Activated CD4-positive, alpha-beta T cell treated with anti-CD3 and anti-CD28 coated beads, Interleukin-2, amount 10 ng/mL, durations not matched to agents 7 days and 5 days (primary cell): ENCODE data around the gene GPR35. TPM values are rescaled to one million over a fixed set of nuclear protein-coding genes. Genes with fewer than 3 reads are reported as not detected.
"Not testable (repeated sequence)": the region's sequence is repeated elsewhere in the genome, so short reads cannot be mapped to it uniquely, and the experiment has no call there.

Experiments
- CTCF ChIA-PET: fragments of 350-600 bp; sonication (Branson Sonifier 250); formaldehyde crosslinking; loops from one replicate; lab custom pipeline; 2021; ENCODE audit warnings: antibody characterized with exemption; lab: Charles Lee
- POLR2A ChIA-PET: fragments of 350-600 bp; sonication (Branson Sonifier 250); formaldehyde crosslinking; loops from one replicate; lab custom pipeline; 2021; ENCODE audit warnings: antibody characterized with exemption; lab: Charles Lee
- DNase-seq: peaks from one replicate; pipeline ENCODE4 v3.0.0-alpha.2; 2020
- H3K27ac Mint-ChIP-seq: one replicate; pipeline ENCODE4 v1.8.0; 2021; ENCODE audit warnings: mild to moderate bottlenecking, moderate library complexity, mixed read lengths
- H3K27me3 Mint-ChIP-seq: one replicate; pipeline ENCODE4 v1.8.0; 2021; ENCODE audit warnings: mixed read lengths
- H3K36me3 Mint-ChIP-seq: one replicate; pipeline ENCODE4 v1.8.0; 2021; ENCODE audit warnings: low read depth, mixed read lengths
- H3K4me1 Mint-ChIP-seq: one replicate; pipeline ENCODE4 v1.8.0; 2021; ENCODE audit warnings: mixed read lengths
- H3K4me3 Mint-ChIP-seq: one replicate; pipeline ENCODE4 v1.8.0; 2021; ENCODE audit warnings: mild to moderate bottlenecking, moderate library complexity, mixed read lengths
- H3K9me3 Mint-ChIP-seq: one replicate; pipeline ENCODE4 v1.8.0; 2021; ENCODE audit warnings: mixed read lengths
- total RNA-seq, 2 experiments: library from RNA; stranded (reverse); gene quantifications; one replicate each; pipeline ENCODE4 v1.2.3, GENCODE V29; 2021

GPR35 gene
- total RNA-seq, 2 experiments from 2014 or later: 4.1 to 5.1 TPM

DNA sequence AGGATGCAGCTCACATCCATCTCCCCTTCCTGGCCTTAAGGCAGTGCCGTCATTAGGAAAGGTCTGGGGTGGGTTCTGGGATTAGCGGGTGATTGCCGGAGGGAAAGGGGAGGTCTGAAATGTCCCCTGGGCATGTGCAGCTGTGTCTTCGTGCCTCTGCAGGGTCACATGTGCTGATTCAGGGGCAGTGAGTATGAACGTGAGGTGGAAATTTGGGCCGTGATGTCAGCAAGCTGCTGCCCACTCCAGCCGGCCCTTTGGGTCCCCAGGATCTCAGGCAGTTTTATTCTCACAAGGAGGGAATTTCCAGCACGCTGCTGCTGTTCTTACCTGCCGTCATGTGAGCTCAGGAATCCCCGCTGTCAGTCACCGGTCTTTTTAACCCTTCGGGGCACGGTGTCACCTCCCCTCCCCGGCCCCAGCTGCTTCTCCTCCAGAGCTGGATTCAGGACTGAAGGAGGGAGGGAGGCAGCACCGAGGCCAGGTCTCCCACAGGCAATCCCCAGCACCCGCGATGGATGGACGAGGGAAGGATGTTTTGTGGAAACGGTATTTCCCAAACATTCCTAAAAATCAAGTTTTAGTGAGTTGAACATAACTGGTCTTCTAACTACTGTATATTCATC lies 23.5 kb downstream of the GPR35 start:
- Mint-ChIP-seq H3K9me3 (peaks cover 6% of the 10 kb centered on the region), H3K27ac (no peak overlapping the region), H3K27me3 (peaks cover 30% of the 10 kb centered on the region), H3K4me3 (no peak overlapping the region), H3K36me3 (no peaks in the 10 kb centered on the region), H3K4me1 (peaks cover 10% of the 10 kb centered on the region)
- POLR2A ChIA-PET: no interaction called here
- DNase-seq: no peak
- CTCF ChIA-PET: interaction anchor here (1.3 kb wide), 1 partner anchor 27 kb away, joined by 3 read pairs; no protein-coding TSS in a partner anchor

DNA sequence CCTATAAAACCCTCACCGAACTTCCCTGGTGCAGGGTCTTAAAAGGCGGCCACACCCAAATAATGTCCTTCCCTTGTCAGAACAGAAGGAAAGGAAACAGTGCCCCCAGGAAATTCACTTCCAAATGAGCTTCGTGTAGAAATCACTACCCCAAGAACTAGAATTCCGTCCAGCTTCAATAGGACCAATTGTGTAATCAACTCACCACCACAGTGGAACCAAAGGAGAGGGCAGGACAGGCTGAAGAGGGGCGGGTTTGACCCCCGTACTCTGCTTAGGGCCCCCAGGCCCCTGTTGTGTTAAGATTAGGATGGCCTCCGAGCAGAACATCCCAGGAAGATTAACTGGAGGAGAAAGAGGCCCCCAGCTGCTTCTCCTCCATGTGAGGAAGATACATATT lies 24.1 kb downstream of the GPR35 start:
- no peaks in the 10 kb centered on the region for H3K36me3 Mint-ChIP-seq
- ChIA-PET POLR2A (no interaction called here), CTCF (interaction anchor here (1.3 kb wide), 1 partner anchor 28 kb away, joined by 3 read pairs; no protein-coding TSS in a partner anchor)
- H3K9me3 Mint-ChIP-seq: peaks cover 6% of the 10 kb centered on the region
- H3K4me3 Mint-ChIP-seq: no peak overlapping the region
- H3K27me3 Mint-ChIP-seq: peaks cover 31% of the 10 kb centered on the region
- no peak for DNase-seq
- no peak overlapping the region for H3K27ac Mint-ChIP-seq
- H3K4me1 Mint-ChIP-seq: peaks cover 10% of the 10 kb centered on the region

DNA sequence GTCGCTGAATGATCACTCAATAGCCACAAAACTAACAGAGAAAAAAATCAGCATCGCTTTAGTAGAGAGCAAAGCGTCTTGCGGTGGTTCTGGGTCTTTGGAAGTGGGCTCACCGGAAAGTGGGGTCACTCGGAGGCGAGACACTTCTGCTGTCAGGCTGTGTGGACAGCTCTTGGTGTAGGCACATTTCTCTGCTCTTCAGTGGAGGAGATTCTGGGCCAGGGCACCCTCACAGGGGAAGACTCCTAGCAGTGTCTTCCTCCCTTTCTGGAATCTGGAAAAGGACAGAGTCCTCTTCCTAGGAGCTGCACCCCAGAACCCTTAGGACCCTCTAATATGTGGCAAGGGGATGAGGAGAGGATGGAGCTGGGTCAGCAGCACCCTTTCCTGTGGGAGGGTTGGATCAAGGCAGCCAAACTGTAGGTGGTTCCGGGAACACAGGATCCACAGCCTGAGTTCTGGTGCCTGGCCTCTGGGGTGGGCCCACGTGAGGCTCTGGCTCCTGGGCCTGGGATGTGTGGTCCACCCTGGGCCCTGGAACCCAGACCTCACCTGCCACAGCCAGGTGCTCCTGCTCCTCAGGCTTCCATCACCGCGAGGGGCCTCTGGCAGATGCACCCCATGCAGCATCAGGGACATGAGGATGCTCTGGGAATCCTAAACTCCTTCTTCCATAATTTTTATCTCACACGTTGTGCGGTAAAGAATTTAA lies 25.1 kb downstream of the GPR35 start:
- DNase-seq: no peak
- H3K27me3 Mint-ChIP-seq: peaks cover 42% of the 10 kb centered on the region
- CTCF ChIA-PET: no interaction called here
- H3K4me1 Mint-ChIP-seq: peaks cover 14% of the 10 kb centered on the region
- POLR2A ChIA-PET: no interaction called here
- no peak overlapping the region for H3K27ac Mint-ChIP-seq
- no peak overlapping the region for H3K4me3 Mint-ChIP-seq
- peaks cover 6% of the 10 kb centered on the region for H3K9me3 Mint-ChIP-seq
- no peaks in the 10 kb centered on the region for H3K36me3 Mint-ChIP-seq

DNA sequence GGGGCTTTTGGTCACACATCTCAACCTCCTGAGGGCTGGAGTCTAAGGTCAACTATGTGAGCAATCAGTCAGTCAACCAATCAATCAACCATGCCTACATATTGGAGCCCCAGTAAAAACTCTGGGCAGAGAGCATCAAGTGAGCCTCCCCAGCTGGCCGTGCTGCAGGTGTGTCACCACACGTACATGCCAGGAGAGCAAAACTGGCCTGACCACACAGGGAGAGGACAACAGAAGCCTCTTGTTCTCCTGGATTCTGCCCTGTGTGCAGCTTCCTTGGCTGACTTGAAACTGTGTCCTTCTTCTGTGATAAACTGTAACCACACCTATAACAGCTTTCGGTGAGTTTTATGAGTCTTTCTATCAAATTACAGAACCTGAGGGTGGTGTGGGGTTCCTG lies 25.9 kb downstream of the GPR35 start:
- H3K4me1 Mint-ChIP-seq: peaks cover 11% of the 10 kb centered on the region
- H3K36me3 Mint-ChIP-seq: no peaks in the 10 kb centered on the region
- ChIA-PET CTCF (no interaction called here), POLR2A (no interaction called here)
- H3K4me3 Mint-ChIP-seq: no peak overlapping the region
- H3K27me3 Mint-ChIP-seq: peaks cover 44% of the 10 kb centered on the region
- no peak overlapping the region for H3K27ac Mint-ChIP-seq
- peaks cover 6% of the 10 kb centered on the region for H3K9me3 Mint-ChIP-seq
- DNase-seq: no peak

DNA sequence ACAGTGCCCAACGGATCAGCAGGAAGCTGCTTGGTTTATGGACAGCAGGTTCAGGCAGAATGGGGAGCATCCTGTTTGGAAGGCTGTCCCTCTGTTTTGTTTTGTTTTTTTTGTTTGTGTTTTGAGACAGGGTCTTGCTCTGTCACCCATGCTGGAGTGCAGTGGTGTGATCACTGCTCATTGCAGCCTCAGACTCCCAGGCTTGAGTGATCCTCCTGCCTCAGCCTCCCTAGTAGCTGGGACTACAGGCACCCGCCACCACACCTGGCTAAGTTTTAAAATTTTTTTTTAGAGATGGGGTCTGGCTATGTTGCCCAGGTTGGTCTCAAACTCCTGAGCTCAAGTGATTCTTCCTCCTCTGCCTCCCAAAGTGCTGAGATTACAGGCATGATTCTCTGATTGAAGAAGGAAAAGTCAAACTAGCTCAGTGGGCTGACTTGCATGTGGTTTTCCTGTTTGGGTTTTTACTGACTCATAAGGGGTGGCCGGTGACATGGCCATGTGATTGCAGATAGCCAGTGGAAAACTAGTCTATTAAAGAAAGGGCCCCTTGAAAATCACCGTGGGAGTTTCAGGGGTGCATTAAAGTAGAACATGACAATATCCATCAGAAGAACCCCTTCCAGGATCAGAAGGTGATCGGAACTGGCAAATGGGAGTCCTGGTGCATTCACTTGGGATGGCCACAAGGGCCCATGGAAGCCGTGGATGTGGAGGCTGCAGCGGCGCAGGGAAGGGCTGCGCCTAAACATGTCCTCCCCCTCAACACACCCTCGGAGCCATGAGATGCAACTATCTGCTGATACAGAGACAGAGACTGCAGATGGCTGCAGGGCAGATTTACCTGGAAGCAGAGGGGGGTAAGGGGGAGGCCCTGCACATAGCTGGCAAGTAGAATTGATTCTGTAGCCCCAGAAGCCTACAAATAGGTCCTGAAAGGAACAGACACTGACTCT lies 30.9 kb downstream of the GPR35 start:
- POLR2A ChIA-PET: no interaction called here
- DNase-seq: no peak
- Mint-ChIP-seq H3K4me1 (peaks cover 12% of the 10 kb centered on the region), H3K27ac (peak overlapping the region; percentile 71), H3K4me3 (no peak overlapping the region), H3K36me3 (no peaks in the 10 kb centered on the region), H3K9me3 (peaks cover 6% of the 10 kb centered on the region), H3K27me3 (peaks cover 62% of the 10 kb centered on the region)
- CTCF ChIA-PET: interaction anchor here (0.6 to 2.0 kb wide), 5 partner anchors 9 to 350 kb away, joined by 3 to 6 read pairs (median 3); partner anchors contain the start of genes CAPN10 and GPR35

DNA sequence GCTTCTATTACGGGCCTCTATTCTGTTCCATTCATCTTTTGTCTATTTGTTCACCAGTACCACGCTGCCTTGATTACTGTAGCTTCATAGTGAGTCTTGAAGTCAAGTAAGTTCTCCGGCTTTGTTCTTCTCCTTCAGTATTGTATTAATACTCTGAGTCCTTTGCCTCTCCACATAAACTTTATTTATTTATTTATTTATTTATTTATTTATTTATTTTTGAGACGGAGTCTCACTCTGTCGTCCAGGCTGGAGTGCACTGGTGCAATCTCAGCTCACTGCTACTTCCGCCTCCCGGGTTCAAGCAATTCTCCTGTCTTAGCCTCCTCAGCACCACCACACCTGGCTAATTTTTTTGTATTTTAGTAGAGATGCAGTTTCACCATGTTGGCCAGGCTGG lies 34.6 kb downstream of the GPR35 start:
- H3K9me3 Mint-ChIP-seq, POLR2A ChIA-PET, H3K27ac Mint-ChIP-seq, H3K4me3 Mint-ChIP-seq, CTCF ChIA-PET, DNase-seq, H3K36me3 Mint-ChIP-seq: not testable (repeated sequence)
- H3K27me3 Mint-ChIP-seq: peaks cover 61% of the 10 kb centered on the region
- peaks cover 12% of the 10 kb centered on the region for H3K4me1 Mint-ChIP-seq

DNA sequence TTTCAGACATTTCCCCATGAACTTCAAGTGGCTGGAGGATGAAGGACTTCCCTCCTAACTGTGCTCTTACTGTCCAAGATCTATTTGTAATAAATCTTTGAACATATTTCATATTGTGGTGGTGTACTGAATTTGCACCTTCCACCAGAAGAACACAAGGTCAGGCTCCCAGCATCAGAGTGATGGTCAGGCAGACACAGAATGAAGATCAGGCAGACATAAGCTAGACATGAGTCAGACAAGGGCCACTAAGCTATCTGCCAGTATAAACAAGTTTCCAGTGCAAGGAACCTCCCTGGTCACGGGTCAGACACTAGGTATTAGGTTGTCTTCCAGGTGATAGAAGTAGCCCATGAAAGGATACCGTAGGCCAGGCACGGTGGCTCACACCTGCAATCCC lies 37.4 kb downstream of the GPR35 start:
- Mint-ChIP-seq H3K27me3 (peaks cover 66% of the 10 kb centered on the region), H3K4me3 (no peak overlapping the region), H3K36me3 (no peaks in the 10 kb centered on the region), H3K27ac (no peak overlapping the region), H3K4me1 (no peaks in the 10 kb centered on the region), H3K9me3 (peaks cover 4% of the 10 kb centered on the region)
- CTCF ChIA-PET: no interaction called here
- DNase-seq: no peak
- POLR2A ChIA-PET: no interaction called here

DNA sequence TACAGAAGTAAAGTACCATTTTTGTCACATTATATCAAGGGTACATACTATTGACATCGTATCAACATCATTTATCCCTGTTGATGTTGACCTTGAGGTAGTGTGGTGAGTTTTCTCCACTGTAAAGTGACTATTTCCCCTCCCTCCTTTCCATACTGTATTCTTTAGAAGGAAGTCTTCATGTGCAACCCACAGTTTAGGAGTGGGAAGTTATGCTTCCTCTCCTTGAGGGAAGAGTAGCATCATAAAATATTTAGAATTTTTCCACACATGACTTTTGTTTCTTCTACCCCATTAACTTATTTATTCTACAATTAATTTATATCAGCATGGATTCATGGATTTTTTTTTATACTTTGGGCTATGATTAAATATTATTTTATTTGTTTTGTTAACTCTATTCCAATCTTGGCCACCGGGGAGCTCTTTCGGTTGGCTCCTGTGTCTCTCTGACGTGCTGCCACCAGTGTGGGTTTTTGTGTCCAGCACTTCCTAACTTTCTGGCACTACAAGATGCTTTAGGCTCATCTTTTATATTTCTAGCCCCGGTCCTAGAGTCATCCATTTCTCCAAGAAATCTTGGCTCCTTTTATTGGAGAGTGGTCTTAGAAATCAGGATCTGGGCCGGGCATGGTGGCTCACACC lies 38.4 kb downstream of the GPR35 start:
- Mint-ChIP-seq H3K27me3 (peaks cover 64% of the 10 kb centered on the region), H3K27ac (no peak overlapping the region), H3K9me3 (peaks cover 4% of the 10 kb centered on the region), H3K4me1 (no peaks in the 10 kb centered on the region), H3K4me3 (no peak overlapping the region), H3K36me3 (no peaks in the 10 kb centered on the region)
- no peak for DNase-seq
- CTCF ChIA-PET: no interaction called here
- POLR2A ChIA-PET: no interaction called here

DNA sequence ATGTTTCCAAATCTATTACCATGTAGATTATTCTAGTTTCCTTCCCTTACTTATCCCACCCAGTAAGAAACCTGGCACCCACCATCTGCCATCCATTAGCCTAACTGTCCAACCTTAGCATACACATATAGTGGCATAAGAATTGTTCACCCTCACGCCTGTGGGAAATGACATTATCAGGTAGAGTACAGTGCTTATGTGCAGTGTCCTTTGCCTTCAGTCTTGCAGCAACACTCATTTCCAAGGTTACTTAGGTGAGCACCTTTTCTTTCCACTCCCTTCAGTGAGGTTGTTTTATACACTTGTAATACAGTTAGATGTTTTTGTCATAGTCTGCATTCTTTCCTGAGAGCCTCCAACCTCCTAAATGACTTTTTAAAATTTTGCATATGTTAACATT lies 39.3 kb downstream of the GPR35 start:
- Mint-ChIP-seq H3K4me3 (no peak overlapping the region), H3K27ac (no peak overlapping the region), H3K27me3 (peaks cover 57% of the 10 kb centered on the region), H3K36me3 (no peaks in the 10 kb centered on the region), H3K9me3 (peaks cover 4% of the 10 kb centered on the region), H3K4me1 (no peaks in the 10 kb centered on the region)
- ChIA-PET CTCF (no interaction called here), POLR2A (no interaction called here)
- DNase-seq: no peak

DNA sequence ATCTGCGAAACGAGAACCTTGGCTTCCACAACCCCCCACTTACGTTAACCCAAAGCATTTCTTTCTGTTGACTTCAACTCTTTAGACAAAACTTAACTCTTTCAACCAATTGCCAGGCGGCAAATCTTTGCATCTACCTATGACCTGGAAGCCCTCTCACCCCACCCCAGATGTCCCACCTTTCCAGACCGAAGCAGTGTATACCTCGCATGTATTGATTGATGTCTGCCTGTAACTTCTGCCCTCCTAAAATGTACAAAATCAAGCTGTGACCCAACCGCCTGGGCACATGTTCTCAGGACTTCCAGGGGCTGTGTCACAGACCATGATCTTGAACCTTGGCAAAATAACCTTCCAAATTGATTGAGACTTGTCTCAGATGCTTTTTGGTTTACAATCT lies 45.1 kb downstream of the GPR35 start:
- Mint-ChIP-seq H3K27me3 (peaks cover 53% of the 10 kb centered on the region), H3K9me3 (no peaks in the 10 kb centered on the region), H3K4me3 (no peak overlapping the region), H3K36me3 (no peaks in the 10 kb centered on the region), H3K4me1 (no peaks in the 10 kb centered on the region), H3K27ac (no peak overlapping the region)
- DNase-seq: no peak
- CTCF ChIA-PET: no interaction called here
- POLR2A ChIA-PET: no interaction called here

DNA sequence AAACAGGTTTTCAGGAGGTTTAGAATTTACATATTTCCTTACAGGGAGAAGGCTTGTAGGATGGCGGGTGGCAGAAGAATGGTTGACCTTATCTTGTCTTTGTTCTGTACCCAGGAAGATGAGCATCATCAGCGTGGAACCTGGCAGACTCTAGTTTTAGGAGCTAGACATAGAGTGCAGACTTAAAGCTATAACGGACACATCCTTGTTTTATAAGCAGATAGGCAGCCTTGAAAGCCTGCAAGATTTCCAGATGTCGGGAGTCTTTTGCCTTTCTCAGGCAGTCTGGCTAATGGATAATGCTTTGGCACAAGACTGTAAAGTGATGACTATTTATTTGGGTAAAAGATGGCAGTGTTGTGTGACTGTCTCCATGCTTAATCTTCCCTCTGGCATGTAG lies 45.7 kb downstream of the GPR35 start:
- Mint-ChIP-seq H3K36me3 (no peaks in the 10 kb centered on the region), H3K4me3 (no peak overlapping the region), H3K9me3 (no peaks in the 10 kb centered on the region), H3K27ac (no peak overlapping the region), H3K4me1 (no peaks in the 10 kb centered on the region), H3K27me3 (peaks cover 50% of the 10 kb centered on the region)
- DNase-seq: no peak
- ChIA-PET CTCF (no interaction called here), POLR2A (no interaction called here)

DNA sequence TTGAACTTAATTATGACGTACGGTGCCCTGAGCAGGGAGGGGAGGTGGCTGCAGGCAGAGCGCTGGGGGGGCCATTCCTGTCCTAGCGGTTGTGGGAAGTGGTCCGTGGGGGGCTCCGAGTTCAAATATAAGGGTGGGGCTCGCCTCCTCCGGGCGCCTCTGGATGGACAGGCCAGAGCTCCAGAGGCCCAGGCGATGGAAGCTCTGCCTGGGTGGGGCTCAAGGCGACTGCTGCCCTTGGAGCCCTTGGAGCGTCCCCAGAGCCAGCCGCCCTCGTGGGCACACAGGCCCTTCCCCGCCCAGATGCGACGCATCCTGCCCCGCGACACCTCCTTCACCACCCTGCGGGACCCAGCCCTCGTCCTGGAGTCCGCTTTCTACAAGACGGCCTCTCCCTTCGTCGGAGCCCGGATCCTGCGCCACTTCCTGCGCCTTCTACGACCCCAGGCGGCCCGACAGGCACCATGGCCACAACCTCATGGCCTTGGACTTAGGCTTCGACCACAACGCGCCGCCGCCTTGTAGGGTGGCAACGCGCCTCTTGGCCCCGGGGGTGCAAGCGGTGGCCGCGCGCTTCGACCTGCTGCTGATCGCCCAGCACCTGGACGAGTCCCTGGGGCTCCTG lies 46.9 kb downstream of the GPR35 start:
- no peak overlapping the region for H3K4me3 Mint-ChIP-seq
- H3K9me3 Mint-ChIP-seq: no peaks in the 10 kb centered on the region
- no peak overlapping the region for H3K27ac Mint-ChIP-seq
- no peaks in the 10 kb centered on the region for H3K4me1 Mint-ChIP-seq
- peaks cover 38% of the 10 kb centered on the region for H3K27me3 Mint-ChIP-seq
- no peaks in the 10 kb centered on the region for H3K36me3 Mint-ChIP-seq
- no peak for DNase-seq
- POLR2A ChIA-PET: no interaction called here
- CTCF ChIA-PET: no interaction called here
